ENCODE measurements around the gene MSN. TPM values are rescaled to one million over a fixed set of nuclear protein-coding genes. Genes with fewer than 3 reads are reported as not detected.
A peak's percentile ranks its signal among the peaks of the same experiment; 100 is the strongest.

Gene MSN
- total and polyA plus RNA-seq, 9 donors: 60.1 to 342 (median 160) TPM

- WGBS, 3 donors: 19 to 23% (median 20%) methylated on average over 1 of the region's 1 CpG
- H3K27ac ChIP-seq: peak overlapping the region in 1 of 2 donors; percentile 44
- no peaks in the 10 kb centered on the region for H3K9me3 ChIP-seq
- intact Hi-C loops (cut with DNase I): no loop called here
- DNase-seq: no peak
- no peak overlapping the region for H3K4me3 ChIP-seq
- TF ChIP-seq CTCF (IDR thresholded peaks at IDR 0.05) (no peak), EP300 (IDR thresholded peaks at IDR 0.05) (no peak), POLR2A (IDR thresholded peaks at IDR 0.05) (no peak)
- H3K27me3 ChIP-seq: no peaks in the 10 kb centered on the region
- H3K36me3 ChIP-seq: no peaks in the 10 kb centered on the region
- peaks cover 2% of the 10 kb centered on the region for H3K4me1 ChIP-seq (ENCODE audit: insufficient read depth)
Measured at GRCh38 chrX:65679071-65679540, 11.7 kb downstream of the MSN start.

DNA sequence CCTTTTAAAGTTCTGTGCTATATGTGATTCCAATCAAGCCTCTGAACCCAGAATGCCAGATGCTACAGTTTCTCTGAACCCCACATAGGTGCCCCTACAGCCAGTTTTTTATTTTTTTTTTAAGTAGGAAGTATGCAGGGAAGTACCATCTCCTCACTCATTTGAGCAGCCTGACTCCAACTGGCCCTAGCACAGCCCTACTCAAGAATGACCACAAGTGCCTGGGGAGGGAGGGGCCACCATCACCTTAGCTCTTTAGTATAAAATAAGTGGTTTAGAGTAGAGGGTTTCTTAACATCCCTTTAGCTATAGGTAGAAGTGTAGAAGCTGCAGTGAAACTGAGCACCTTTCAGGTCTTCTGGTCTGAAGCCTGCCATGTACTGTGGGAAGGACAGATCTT is 14.4 kb downstream of the MSN start:
- no peak overlapping the region for H3K27ac ChIP-seq
- intact Hi-C loops (cut with DNase I): no loop called here
- H3K27me3 ChIP-seq: no peaks in the 10 kb centered on the region
- no peaks in the 10 kb centered on the region for H3K9me3 ChIP-seq
- no peak overlapping the region for H3K4me3 ChIP-seq
- no peak for DNase-seq
- no peak for TF ChIP-seq POLR2A (IDR thresholded peaks at IDR 0.05)
- TF ChIP-seq CTCF (IDR thresholded peaks at IDR 0.05): no peak
- TF ChIP-seq EP300 (IDR thresholded peaks at IDR 0.05): no peak
- H3K36me3 ChIP-seq: no peaks in the 10 kb centered on the region
- peaks cover 2% of the 10 kb centered on the region for H3K4me1 ChIP-seq (ENCODE audit: insufficient read depth)

DNA sequence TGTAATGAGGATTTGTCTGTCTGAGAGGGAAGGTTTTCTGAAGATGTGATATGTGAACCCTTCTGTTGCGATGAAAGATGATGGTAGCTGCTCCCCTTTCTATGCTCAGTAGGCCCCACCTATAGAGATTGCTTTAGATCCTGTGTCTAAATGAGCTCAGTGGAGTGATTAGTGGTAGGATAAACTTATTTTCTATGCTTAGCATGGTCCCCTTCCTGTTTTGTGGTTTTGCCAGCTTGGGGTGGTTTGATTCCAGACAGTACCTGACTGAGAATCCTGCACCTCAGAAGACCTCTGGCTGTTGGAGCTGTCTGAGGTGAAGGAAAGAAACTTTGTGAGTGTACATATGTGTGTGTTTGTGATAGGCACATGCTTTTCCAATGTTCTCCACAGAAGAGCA is 17.7 kb downstream of the MSN start:
- no peak overlapping the region for H3K27ac ChIP-seq
- no peaks in the 10 kb centered on the region for H3K9me3 ChIP-seq
- intact Hi-C loops (cut with DNase I): no loop called here
- H3K36me3 ChIP-seq: no peaks in the 10 kb centered on the region
- DNase-seq: no peak
- WGBS, 3 donors: 97 to 100% (median 100%) methylated on average over 1 of the region's 1 CpG
- H3K4me1 ChIP-seq (ENCODE audit: insufficient read depth): no peaks in the 10 kb centered on the region
- H3K4me3 ChIP-seq: no peak overlapping the region
- TF ChIP-seq EP300 (IDR thresholded peaks at IDR 0.05): no peak
- no peak for TF ChIP-seq CTCF (IDR thresholded peaks at IDR 0.05)
- TF ChIP-seq POLR2A (IDR thresholded peaks at IDR 0.05): no peak
- H3K27me3 ChIP-seq: no peaks in the 10 kb centered on the region

DNA sequence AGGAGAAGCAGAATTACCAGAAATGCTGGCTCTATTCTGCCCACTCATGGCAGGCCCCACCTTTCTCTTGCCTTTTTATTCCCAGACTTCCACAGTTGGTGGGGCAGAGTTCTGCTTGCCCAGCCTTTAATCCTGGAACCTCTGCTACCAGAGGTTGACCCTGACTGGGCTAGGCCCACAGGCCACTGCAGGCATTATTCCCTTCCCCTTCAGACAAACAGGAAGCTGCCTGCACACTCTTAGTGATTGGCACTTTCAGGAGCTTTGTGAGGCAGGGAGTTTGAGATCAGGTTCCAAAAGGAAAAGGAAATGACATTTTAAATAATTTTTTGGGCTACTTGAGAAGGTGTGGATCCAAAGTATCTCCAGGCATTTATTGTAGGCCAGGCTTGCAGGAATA is 18.8 kb downstream of the MSN start:
- H3K4me1 ChIP-seq (ENCODE audit: insufficient read depth): no peaks in the 10 kb centered on the region
- DNase-seq: no peak
- no peaks in the 10 kb centered on the region for H3K9me3 ChIP-seq
- no peak for TF ChIP-seq CTCF (IDR thresholded peaks at IDR 0.05)
- no peak for TF ChIP-seq EP300 (IDR thresholded peaks at IDR 0.05)
- no peak for TF ChIP-seq POLR2A (IDR thresholded peaks at IDR 0.05)
- H3K27ac ChIP-seq: no peak overlapping the region
- intact Hi-C loops (cut with DNase I): no loop called here
- H3K36me3 ChIP-seq: no peaks in the 10 kb centered on the region
- no peak overlapping the region for H3K4me3 ChIP-seq
- no peaks in the 10 kb centered on the region for H3K27me3 ChIP-seq

DNA sequence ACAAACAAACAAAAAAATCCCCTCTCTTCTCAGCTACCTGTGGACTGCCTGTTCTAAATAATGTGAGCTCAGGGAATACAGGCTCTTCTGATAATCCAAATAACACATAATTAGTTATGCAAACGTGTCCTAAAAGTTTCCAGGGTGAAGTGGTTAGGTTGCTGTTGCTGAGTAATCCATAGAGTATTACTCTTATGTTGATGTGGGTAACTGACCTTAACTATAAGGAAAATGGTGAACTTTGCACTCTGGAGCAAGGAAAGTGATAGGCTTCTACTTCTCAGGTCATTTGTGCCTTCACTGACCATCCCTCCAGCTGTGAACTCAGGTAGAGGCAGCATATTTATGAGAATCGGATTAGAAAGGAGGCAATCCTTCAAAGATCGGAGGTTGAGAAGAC is 19.9 kb downstream of the MSN start:
- no peaks in the 10 kb centered on the region for H3K36me3 ChIP-seq
- no peak for DNase-seq
- no peak for TF ChIP-seq EP300 (IDR thresholded peaks at IDR 0.05)
- no peak for TF ChIP-seq CTCF (IDR thresholded peaks at IDR 0.05)
- TF ChIP-seq POLR2A (IDR thresholded peaks at IDR 0.05): no peak
- H3K4me3 ChIP-seq: no peak overlapping the region
- H3K9me3 ChIP-seq: no peaks in the 10 kb centered on the region
- no peaks in the 10 kb centered on the region for H3K27me3 ChIP-seq
- 74 to 78% (median 76%) methylated on average over 3 of the region's 3 CpGs for WGBS, 3 donors
- no peak overlapping the region for H3K27ac ChIP-seq
- H3K4me1 ChIP-seq (ENCODE audit: insufficient read depth): no peaks in the 10 kb centered on the region
- intact Hi-C loops (cut with DNase I): no loop called here
